ENCODE measurements around the gene APH1B. TPM values are rescaled to one million over a fixed set of nuclear protein-coding genes. Genes with fewer than 3 reads are reported as not detected.

APH1B gene
- total RNA-seq (2014; rRNA removed; shearing (Covaris generic)), result 1.6 and 1.8 TPM in 2 replicates

DNA sequence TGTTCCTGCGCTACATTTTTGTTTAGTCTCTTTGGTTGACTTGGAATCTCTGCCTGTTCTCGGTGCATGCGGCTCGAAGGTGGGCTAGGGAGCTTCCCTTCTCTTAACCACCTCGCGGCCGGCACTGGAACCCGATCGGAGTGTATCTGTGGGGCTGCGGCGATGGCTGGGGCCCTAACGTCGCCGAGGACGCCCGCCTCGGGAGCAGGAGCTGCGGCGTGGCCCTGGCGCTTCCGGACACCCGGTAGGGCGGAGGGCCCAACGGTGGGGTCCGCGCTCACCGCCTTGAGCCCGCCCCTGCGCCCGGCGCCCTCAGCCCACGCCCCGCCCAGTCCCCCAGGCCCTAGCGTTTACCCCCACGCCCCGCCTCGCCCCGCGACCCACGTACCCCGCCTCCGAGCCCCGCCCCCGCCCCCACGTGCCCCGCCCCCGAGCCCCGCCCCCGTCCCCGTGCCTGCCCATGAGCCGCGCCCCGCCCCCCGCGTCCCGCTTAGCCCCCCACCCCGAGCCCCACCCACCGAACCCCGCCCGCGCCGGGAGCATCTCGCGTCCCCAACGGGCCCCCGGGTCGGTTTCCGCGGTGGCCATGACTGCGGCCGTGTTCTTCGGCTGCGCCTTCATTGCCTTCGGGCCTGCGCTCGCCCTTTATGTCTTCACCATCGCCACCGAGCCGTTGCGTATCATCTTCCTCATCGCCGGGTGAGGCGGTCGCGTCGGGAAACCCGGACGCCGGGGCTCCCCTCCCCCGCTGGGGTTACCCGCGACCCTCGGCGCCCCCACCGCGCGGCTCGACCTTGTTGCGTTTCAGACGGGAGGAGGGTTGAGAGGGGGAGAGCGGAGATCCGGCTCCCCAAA lies at the start of gene APH1B:
TSS of gene APH1B (plus strand) at position 568 of the 855 bp plus-strand sequence. CDS start at position 587, 19 bp downstream.

Other genes with a start within 250 kb of the APH1B start
- gene TPM1, start 234.9 kb upstream of the APH1B start, total RNA-seq (2014; rRNA removed; shearing (Covaris generic)), result 199 and 211 TPM in 2 replicates
- 6.1 and 14.1 TPM in 2 replicates for gene LACTB, start 155.7 kb upstream of the APH1B start, total RNA-seq (2014; rRNA removed; shearing (Covaris generic))
- 118 and 154 TPM in 2 replicates for gene RPS27L, start 120.1 kb upstream of the APH1B start, total RNA-seq (2014; rRNA removed; shearing (Covaris generic))
- gene RAB8B, start 88.0 kb upstream of the APH1B start, total RNA-seq (2014; rRNA removed; shearing (Covaris generic)), result 9.6 and 17.6 TPM in 2 replicates
- gene CA12, start 104.2 kb downstream of the APH1B start, total RNA-seq (2014; rRNA removed; shearing (Covaris generic)), result 0.40 and 0.57 TPM in 2 replicates
- 22.9 and 23.5 TPM in 2 replicates for gene USP3, start 227.0 kb downstream of the APH1B start, total RNA-seq (2014; rRNA removed; shearing (Covaris generic))

Data from A375 (cell line).